Measurements from ENCODE around the gene CBX5. TPM values are rescaled to one million over a fixed set of nuclear protein-coding genes. Genes with fewer than 3 reads are reported as not detected.

Gene CBX5
- total RNA-seq, 1 donor from 2014 or later = 173 TPM

- Mint-ChIP-seq H3K4me1 (ENCODE audit: unreplicated experiment) (peaks cover 26% of the 10 kb centered on the region), H3K27ac (ENCODE audit: unreplicated experiment) (peak overlapping the region; percentile 84), H3K9me3 (ENCODE audit: unreplicated experiment) (no peaks in the 10 kb centered on the region), H3K36me3 (ENCODE audit: low read depth, unreplicated experiment) (no peaks in the 10 kb centered on the region), H3K4me3 (ENCODE audit: unreplicated experiment) (peak overlapping the region; percentile 18), H3K27me3 (ENCODE audit: unreplicated experiment) (peaks cover 19% of the 10 kb centered on the region)
- TF ChIP-seq CTCF (IDR thresholded peaks at IDR 0.05; ENCODE audit: unreplicated experiment) = peak; percentile 79
- peak; percentile 80 for DNase-seq (ENCODE audit: low spot score)
These were observed 62.9 kb downstream of the CBX5 start for GRCh38 chr12:54216797-54217661.

DNA sequence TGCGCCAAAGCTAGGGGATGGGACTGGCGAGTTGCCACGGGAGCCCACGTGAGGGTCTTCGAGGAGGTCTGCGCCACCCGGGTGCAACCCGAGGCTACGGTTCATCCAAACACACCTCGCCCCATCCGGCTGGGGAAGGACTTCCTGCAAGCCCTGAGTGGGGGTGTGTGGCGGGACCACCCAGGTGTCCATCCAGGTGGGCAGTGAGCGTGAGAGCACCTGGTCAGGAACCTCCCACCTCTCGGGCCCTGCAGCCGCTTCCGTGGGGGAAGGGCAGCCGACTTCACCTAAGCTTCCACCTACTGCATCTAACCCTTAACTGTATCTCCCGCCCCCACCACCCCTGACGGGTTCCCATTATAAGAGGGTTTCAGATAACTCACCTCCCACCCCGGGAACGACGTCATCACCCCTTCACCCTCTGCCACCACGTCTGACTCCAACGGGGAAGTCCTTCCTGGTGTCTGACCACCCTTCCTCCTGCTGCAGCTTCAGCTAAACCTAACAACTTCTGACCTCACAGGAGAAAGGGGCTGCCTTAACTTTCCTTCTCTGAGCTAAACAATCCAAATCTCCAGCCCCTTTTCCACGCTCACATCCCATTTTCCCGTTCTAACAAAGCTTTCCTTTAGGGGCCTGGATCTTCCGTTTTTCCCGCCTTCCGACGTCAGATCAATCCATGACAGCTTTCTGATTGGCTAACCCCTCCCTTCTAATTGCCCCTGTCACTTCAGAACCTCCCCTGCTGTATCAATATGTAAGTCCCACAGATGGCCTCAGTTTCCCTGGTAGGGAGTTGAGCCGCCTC is 63.7 kb downstream of the CBX5 start:
- no peak for TF ChIP-seq CTCF (IDR thresholded peaks at IDR 0.05; ENCODE audit: unreplicated experiment)
- peak overlapping the region; percentile 84 for H3K27ac Mint-ChIP-seq (ENCODE audit: unreplicated experiment)
- peaks cover 33% of the 10 kb centered on the region for H3K4me1 Mint-ChIP-seq (ENCODE audit: unreplicated experiment)
- H3K36me3 Mint-ChIP-seq (ENCODE audit: low read depth, unreplicated experiment) = no peaks in the 10 kb centered on the region
- H3K27me3 Mint-ChIP-seq (ENCODE audit: unreplicated experiment) = peaks cover 23% of the 10 kb centered on the region
- H3K9me3 Mint-ChIP-seq (ENCODE audit: unreplicated experiment) = no peaks in the 10 kb centered on the region
- no peak for DNase-seq (ENCODE audit: low spot score)
- H3K4me3 Mint-ChIP-seq (ENCODE audit: unreplicated experiment) = peak overlapping the region; percentile 18

- Mint-ChIP-seq H3K9me3 (ENCODE audit: unreplicated experiment) (no peaks in the 10 kb centered on the region), H3K36me3 (ENCODE audit: low read depth, unreplicated experiment) (no peaks in the 10 kb centered on the region)
- peak; percentile 98 for DNase-seq (ENCODE audit: low spot score)
These were observed 65.1 kb downstream of the CBX5 start for GRCh38 chr12:54214553-54215406.

DNA sequence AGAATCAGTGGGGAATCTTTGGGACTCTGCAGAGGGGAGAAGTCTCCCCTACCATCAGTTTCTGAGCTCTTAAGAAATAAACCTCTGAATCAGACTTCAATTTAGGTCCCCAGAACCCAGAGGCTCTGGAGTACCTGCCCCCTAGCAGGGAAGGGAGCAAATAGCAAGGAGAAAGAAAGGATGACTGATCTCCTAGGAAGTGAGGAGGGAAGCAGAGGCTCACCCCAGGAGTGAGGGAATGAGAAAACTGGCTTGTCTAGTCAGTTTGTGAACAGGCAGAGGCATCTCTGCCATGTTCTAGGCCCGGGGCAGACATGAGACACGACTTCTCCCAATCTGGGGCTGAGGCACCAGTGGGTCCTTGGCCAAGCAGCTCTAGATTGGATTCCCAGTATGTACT is 66.8 kb downstream of the CBX5 start:
- TF ChIP-seq CTCF (IDR thresholded peaks at IDR 0.05; ENCODE audit: unreplicated experiment) = no peak
- DNase-seq (ENCODE audit: low spot score) = no peak
- peaks cover 21% of the 10 kb centered on the region for H3K27me3 Mint-ChIP-seq (ENCODE audit: unreplicated experiment)
- H3K4me1 Mint-ChIP-seq (ENCODE audit: unreplicated experiment) = peaks cover 30% of the 10 kb centered on the region
- H3K9me3 Mint-ChIP-seq (ENCODE audit: unreplicated experiment) = no peaks in the 10 kb centered on the region
- no peak overlapping the region for H3K4me3 Mint-ChIP-seq (ENCODE audit: unreplicated experiment)
- H3K27ac Mint-ChIP-seq (ENCODE audit: unreplicated experiment) = no peak overlapping the region
- peaks cover 3% of the 10 kb centered on the region for H3K36me3 Mint-ChIP-seq (ENCODE audit: low read depth, unreplicated experiment)

More at GRCh38 chr12:54214553-54215406, 65.1 kb downstream of the CBX5 start:
- TF ChIP-seq CTCF (IDR thresholded peaks at IDR 0.05; ENCODE audit: unreplicated experiment) = peak; percentile 100
- peaks cover 23% of the 10 kb centered on the region for H3K27me3 Mint-ChIP-seq (ENCODE audit: unreplicated experiment)
- H3K4me3 Mint-ChIP-seq (ENCODE audit: unreplicated experiment) = no peak overlapping the region
- H3K27ac Mint-ChIP-seq (ENCODE audit: unreplicated experiment) = no peak overlapping the region
- H3K4me1 Mint-ChIP-seq (ENCODE audit: unreplicated experiment) = peaks cover 35% of the 10 kb centered on the region

All from endothelial cell (in vitro differentiated cells).